Right lobe of liver (tissue), 6 donors: ENCODE measurements around the gene ULK4. TPM values are rescaled to one million over a fixed set of nuclear protein-coding genes. Genes with fewer than 3 reads are reported as not detected.

Source experiments
- ATAC-seq, 4 donors: fragments of 200-7000 bp; cut with Tn5 transposase; one replicate each; pipeline ENCODE4 v1.9.1; 2020; ENCODE audit warnings: mild to moderate bottlenecking in 4 of 4, moderate library complexity in 4 of 4
- DNase-seq, 3 donors: peaks; one replicate each; pipeline ENCODE4 v3.0.0-alpha.2; 2020
- H3K27ac ChIP-seq, 3 donors: fragments of 200-600 bp; one replicate each; pipeline ENCODE4 v1.8.0; 2022
- H3K27me3 ChIP-seq, 2 donors: fragments of 200-600 bp; one replicate each; pipeline ENCODE4 v1.8.0; 2022
- H3K36me3 ChIP-seq, 4 donors: fragments of 200-600 bp; sonication (generic) in 1 of 4; one replicate each; pipeline versions ENCODE4 v1.5.1 to v1.8.0; 2017 to 2022; ENCODE audit warnings: control low read depth in 1 of 4
- H3K4me1 ChIP-seq, 4 donors: fragments of 200-600 bp; sonication (generic) in 1 of 4; one replicate each; pipeline versions ENCODE4 v1.5.1 to v1.8.0; 2017 to 2022; ENCODE audit warnings: control low read depth in 1 of 4
- H3K4me3 ChIP-seq, 3 donors: fragments of 200-600 bp; one replicate each; pipeline ENCODE4 v1.8.0; 2022
- H3K9me3 ChIP-seq, 4 donors: fragments of 200-600 bp; sonication (generic) in 1 of 4; one replicate each; pipeline versions ENCODE4 v1.5.1 to v1.8.0; 2017 to 2022; ENCODE audit warnings: control low read depth in 1 of 4
- CTCF ChIP-seq, 4 donors: fragments of 200-600 bp in 3 of 4; fragments of 450-650 bp in 1 of 4; IDR thresholded peaks; one replicate each; pipeline versions ENCODE4 v1.5.1 to v1.8.0; 2016 to 2022; ENCODE audit warnings: antibody characterized with exemption in 4 of 4, mild to moderate bottlenecking in 2 of 4
- POLR2A ChIP-seq: fragments of 450-650 bp; IDR thresholded peaks from one replicate; pipeline ENCODE4 v1.6.1; 2017; ENCODE audit warnings: antibody characterized with exemption, mild to moderate bottlenecking
- WGBS: methylation state at CpG from one replicate; pipeline ENCODE4 v1.1.6; 2018; ENCODE audit warnings: low coverage, low lambda C conversion rate; ENCODE audit not compliant: insufficient coverage; ENCODE audit errors: missing lambda C conversion rate; 5-methylcytosine and 5-hydroxymethylcytosine counted together
- intact Hi-C, 2 donors: fragments of 100-400 bp; cut with DNase I; formaldehyde crosslinking; loops; one replicate each; pipeline versions ENCODE4 v1.11.2 to v1.14.1; 2022
- total RNA-seq, 6 experiments: library from RNA; depleted of rRNA in 2 of 6; stranded (reverse); fragments of >200 nt in 2 of 6; fragmentation: NEBNext Ultra II Directional in 3 of 6; extraction: Animal tissue kit (Norgen Biotek cat#: 25700) in 3 of 6; gene quantifications; one replicate each; pipeline versions ENCODE4 v1.1.0 to v1.2.4, GENCODE V29; 2016 to 2023
- donor health status: DM: no; HTN: yes; CAD: no.
- donor health status: DM: no; HTN: no; CAD: no.
- donor health status: DM: no; HTN: no; CAD: no.
- donor health status: DM: no; HTN: yes; CAD: no.
- donor health status: DM: no; HTN: yes; CAD: no.

Gene ULK4
- total RNA-seq, 6 experiments from 2014 or later: 2.8 to 5.6 (median 4.9) TPM

- no peaks in the 10 kb centered on the region for H3K4me1 ChIP-seq
- TF ChIP-seq POLR2A (no peak), CTCF (IDR thresholded peaks at IDR 0.05) (no peak)
- H3K4me3 ChIP-seq: no peak overlapping the region
- ATAC-seq (no peak), DNase-seq (no peak)
- 45% methylated on average over 1 of the region's 1 CpG for WGBS
- no peaks in the 10 kb centered on the region for H3K36me3 ChIP-seq
- intact Hi-C loops: no loop called here
- H3K27me3 ChIP-seq: no peaks in the 10 kb centered on the region
- H3K27ac ChIP-seq: no peak overlapping the region
- H3K9me3 ChIP-seq: no peaks in the 10 kb centered on the region
Observed at GRCh38 chr3:41601404-41601987, 360.4 kb downstream of the ULK4 start.

GRCh38 chr3:41600616-41601015 lies 361.3 kb downstream of the ULK4 start:
- no peak for TF ChIP-seq CTCF (IDR thresholded peaks at IDR 0.05)
- TF ChIP-seq POLR2A: no peak
- 57% methylated on average over 2 of the region's 2 CpGs for WGBS
- intact Hi-C loops: no loop called here
- H3K4me3 ChIP-seq: no peak overlapping the region
- H3K36me3 ChIP-seq: no peaks in the 10 kb centered on the region
- no peaks in the 10 kb centered on the region for H3K27me3 ChIP-seq
- no peak overlapping the region for H3K27ac ChIP-seq
- H3K4me1 ChIP-seq: no peaks in the 10 kb centered on the region
- no peak for DNase-seq
- no peak for ATAC-seq
- H3K9me3 ChIP-seq: no peaks in the 10 kb centered on the region

GRCh38 chr3:41599127-41599484 lies 362.8 kb downstream of the ULK4 start:
- intact Hi-C loops: no loop called here
- H3K9me3 ChIP-seq: no peaks in the 10 kb centered on the region
- no peak overlapping the region for H3K4me3 ChIP-seq
- H3K27me3 ChIP-seq: no peaks in the 10 kb centered on the region
- WGBS: 78% methylated on average over 1 of the region's 1 CpG
- TF ChIP-seq CTCF (IDR thresholded peaks at IDR 0.05): no peak
- TF ChIP-seq POLR2A: no peak
- no peak for ATAC-seq
- no peak for DNase-seq
- H3K4me1 ChIP-seq: no peaks in the 10 kb centered on the region
- no peaks in the 10 kb centered on the region for H3K36me3 ChIP-seq
- no peak overlapping the region for H3K27ac ChIP-seq

GRCh38 chr3:41598402-41599126 lies 363.3 kb downstream of the ULK4 start:
- no peak for TF ChIP-seq POLR2A
- TF ChIP-seq CTCF (IDR thresholded peaks at IDR 0.05): no peak
- no peaks in the 10 kb centered on the region for H3K27me3 ChIP-seq
- H3K4me1 ChIP-seq: no peaks in the 10 kb centered on the region
- intact Hi-C loops: no loop called here
- DNase-seq (no peak), ATAC-seq (no peak)
- H3K9me3 ChIP-seq: no peaks in the 10 kb centered on the region
- no peak overlapping the region for H3K4me3 ChIP-seq
- H3K27ac ChIP-seq: no peak overlapping the region
- H3K36me3 ChIP-seq: no peaks in the 10 kb centered on the region
- 82% methylated on average over 8 of the region's 8 CpGs for WGBS
